Measurements from ENCODE around the gene SECISBP2.

DNA sequence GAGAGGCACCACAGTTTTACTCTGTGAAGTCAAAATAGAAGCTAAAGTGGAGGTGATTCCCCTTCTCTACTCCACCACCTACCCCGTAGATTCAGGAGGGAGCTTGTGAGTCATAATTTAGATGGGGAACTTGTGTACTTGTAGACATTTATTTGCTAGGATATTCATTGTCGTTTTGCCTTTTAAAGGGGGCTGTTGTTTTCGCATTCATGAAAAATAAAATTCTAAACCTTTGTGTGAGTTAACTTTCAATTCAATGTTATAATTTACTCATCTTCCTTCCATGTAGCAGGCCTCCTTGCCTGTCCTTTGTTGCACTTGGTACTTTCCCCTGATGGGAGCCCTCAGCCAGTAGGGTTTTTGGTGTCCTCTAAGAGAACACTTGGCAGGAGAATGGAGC is 22.0 kb downstream of the SECISBP2 start:
- TF ChIP-seq, protein P1, sequence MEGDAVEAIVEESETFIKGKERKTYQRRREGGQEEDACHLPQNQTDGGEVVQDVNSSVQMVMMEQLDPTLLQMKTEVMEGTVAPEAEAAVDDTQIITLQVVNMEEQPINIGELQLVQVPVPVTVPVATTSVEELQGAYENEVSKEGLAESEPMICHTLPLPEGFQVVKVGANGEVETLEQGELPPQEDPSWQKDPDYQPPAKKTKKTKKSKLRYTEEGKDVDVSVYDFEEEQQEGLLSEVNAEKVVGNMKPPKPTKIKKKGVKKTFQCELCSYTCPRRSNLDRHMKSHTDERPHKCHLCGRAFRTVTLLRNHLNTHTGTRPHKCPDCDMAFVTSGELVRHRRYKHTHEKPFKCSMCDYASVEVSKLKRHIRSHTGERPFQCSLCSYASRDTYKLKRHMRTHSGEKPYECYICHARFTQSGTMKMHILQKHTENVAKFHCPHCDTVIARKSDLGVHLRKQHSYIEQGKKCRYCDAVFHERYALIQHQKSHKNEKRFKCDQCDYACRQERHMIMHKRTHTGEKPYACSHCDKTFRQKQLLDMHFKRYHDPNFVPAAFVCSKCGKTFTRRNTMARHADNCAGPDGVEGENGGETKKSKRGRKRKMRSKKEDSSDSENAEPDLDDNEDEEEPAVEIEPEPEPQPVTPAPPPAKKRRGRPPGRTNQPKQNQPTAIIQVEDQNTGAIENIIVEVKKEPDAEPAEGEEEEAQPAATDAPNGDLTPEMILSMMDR (IDR thresholded peaks at IDR 0.05), result no peak
- TF ChIP-seq POLR2A (IDR thresholded peaks at IDR 0.05), result no peak
